Adrenal gland (tissue), 12 donors: Measurements from ENCODE around the gene PPP1R14B. TPM values are rescaled to one million over a fixed set of nuclear protein-coding genes. Genes with fewer than 3 reads are reported as not detected.
A peak's percentile ranks its signal among the peaks of the same experiment; 100 is the strongest.

Source experiments
- DNase-seq, 7 donors: peaks; one replicate each; pipeline ENCODE4 v3.0.0-alpha.2; 2019 to 2020
- H3K27ac ChIP-seq, 5 donors: fragments of 200-600 bp; sonication (generic) in 4 of 5; 1 replicate in 3 of 5; 2 replicates in 2 of 5; pipeline versions ENCODE4 v1.5.1 to v1.8.0; 2016 to 2020; ENCODE audit warnings: mild to moderate bottlenecking in 1 of 5
- H3K27me3 ChIP-seq: fragments of 200-600 bp; 2 replicates; pipeline ENCODE4 v1.8.0; 2021
- H3K36me3 ChIP-seq, 2 donors: fragments of 200-600 bp; replicated peaks in 1 of 2; 1 replicate in 1 of 2; 2 replicates in 1 of 2; pipeline versions ENCODE4 v1.5.1 to v1.8.0; 2018 to 2022
- H3K4me1 ChIP-seq, 2 donors: fragments of 200-600 bp; replicated peaks in 1 of 2; 1 replicate in 1 of 2; 2 replicates in 1 of 2; pipeline versions ENCODE4 v1.5.1 to v1.8.0; 2018 to 2021
- H3K4me3 ChIP-seq, 4 donors: fragments of 200-600 bp; sonication (generic) in 3 of 4; one replicate each; pipeline ENCODE4 v1.5.1; 2016 to 2018
- H3K9me3 ChIP-seq, 3 donors: fragments of 200-600 bp; sonication (generic) in 1 of 3; replicated peaks in 1 of 3; 1 replicate in 2 of 3; 2 replicates in 1 of 3; pipeline versions ENCODE4 v1.5.1 to v1.8.0; 2016 to 2021
- POLR2A ChIP-seq, 2 donors: fragments of 450-650 bp; IDR thresholded peaks; one replicate each; pipeline ENCODE4 v1.6.1; 2017; ENCODE audit warnings: antibody characterized with exemption in 2 of 2, mild to moderate bottlenecking in 2 of 2, moderate library complexity in 1 of 2
- WGBS, 4 donors: extraction: QIAGEN DNeasy Blood & Tissue Kit in 2 of 4; methylation state at CpG; one replicate each; pipeline versions ENCODE4 v1.1.5 to v1.1.7; 2013 to 2017; 5-methylcytosine and 5-hydroxymethylcytosine counted together
- intact Hi-C, 2 donors: fragments of 100-400 bp; cut with DNase I; formaldehyde crosslinking; loops; one replicate each; pipeline versions ENCODE4 v1.14.1 to v1.15.0; 2022 to 2023
- polyA plus RNA-seq, 3 donors: library from polyadenylated mRNA; stranded (reverse); fragments of 200-250 nt in 2 of 3; fragments of 350-450 nt in 1 of 3; fragmentation: Illumina TruSeq in 1 of 3; extraction: RNeasy Lipid Tissue Mini Kit (QIAGEN cat#74804) in 1 of 3; gene quantifications; one replicate each; pipeline ENCODE4 v1.2.3, GENCODE V29; 2013 to 2014
- total RNA-seq, 9 donors: library from RNA; depleted of rRNA in 4 of 9; stranded (reverse); fragments of >200 nt in 4 of 9; fragments of 120-200 nt in 1 of 9; fragmentation: NEBNext Ultra II Directional in 1 of 9; extraction: Animal tissue kit (Norgen Biotek cat#: 25700) in 1 of 9; gene quantifications; one replicate each; pipeline versions ENCODE4 v1.1.0 to v1.2.4, GENCODE V29; 2013 to 2023
- TF ChIP-seq, protein P1 (sequence below), 6 experiments: fragments of 450-650 bp in 4 of 6; fragments of 200-600 bp in 2 of 6; sonication (generic) in 1 of 6; IDR thresholded peaks; 1 replicate in 5 of 6; 2 replicates in 1 of 6; pipeline versions ENCODE4 v1.5.1 to v1.8.0; 2016 to 2021; ENCODE audit warnings: antibody characterized with exemption in 6 of 6, mild to moderate bottlenecking in 2 of 6, moderate library complexity in 1 of 6
- donor health status: healthy with polysubstance abuse.
- donor health status: Bipolar disorder and iron deficiency.
- donor health status: DM: yes; HTN: yes; CAD: no.
- donor health status: DM: no; HTN: no; CAD: no.
- donor health status: DM: no; HTN: no; CAD: no.
- donor health status: DM: yes; HTN: yes; CAD: no.

The PPP1R14B gene
- total and polyA plus RNA-seq, 12 donors = 77.2 to 331 (median 131) TPM

DNA sequence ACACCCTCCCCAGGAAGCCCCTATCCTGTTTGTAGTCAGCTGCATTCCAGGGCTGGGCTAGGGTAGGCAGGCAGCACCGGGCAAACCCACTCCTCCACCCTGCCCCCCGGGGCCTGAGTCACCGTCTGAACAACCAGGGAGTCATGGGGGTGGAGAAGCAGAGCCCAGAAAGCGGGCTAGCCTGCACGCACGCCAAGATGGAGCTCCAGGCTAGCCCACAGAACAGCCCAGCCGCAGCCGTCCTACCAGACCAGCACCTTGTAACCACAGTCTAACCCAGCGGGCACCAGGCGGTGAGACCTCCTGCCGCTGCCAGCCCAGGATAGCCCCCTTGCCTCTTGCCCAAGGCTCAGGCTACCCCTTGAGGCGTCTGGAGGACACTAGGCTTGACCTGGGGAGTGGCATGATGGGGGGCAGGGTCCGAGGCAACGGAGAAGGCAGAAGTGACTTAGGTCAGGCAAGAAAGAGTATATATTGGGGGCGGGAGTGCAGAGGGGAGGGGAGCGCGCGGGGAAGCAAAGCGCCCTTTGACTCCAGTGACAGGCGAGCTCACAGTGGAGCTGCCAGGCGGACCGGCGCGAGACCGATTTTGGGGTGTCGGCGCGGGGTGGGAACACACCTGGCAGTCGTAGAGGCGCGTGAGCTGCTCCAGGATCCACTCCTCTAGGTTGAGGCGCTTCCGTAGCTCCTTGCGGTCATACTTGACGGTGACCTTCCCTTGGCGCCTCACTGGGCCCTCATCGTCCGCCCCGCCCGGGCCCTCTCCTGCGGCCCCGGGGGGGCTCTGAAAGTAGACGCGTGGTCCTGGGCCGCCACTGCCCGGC is 734 bp downstream of the PPP1R14B start:
- TF ChIP-seq POLR2A (IDR thresholded peaks at IDR 0.05) = peak in 1 of 2 donors; percentile 74
- TF ChIP-seq, protein P1, sequence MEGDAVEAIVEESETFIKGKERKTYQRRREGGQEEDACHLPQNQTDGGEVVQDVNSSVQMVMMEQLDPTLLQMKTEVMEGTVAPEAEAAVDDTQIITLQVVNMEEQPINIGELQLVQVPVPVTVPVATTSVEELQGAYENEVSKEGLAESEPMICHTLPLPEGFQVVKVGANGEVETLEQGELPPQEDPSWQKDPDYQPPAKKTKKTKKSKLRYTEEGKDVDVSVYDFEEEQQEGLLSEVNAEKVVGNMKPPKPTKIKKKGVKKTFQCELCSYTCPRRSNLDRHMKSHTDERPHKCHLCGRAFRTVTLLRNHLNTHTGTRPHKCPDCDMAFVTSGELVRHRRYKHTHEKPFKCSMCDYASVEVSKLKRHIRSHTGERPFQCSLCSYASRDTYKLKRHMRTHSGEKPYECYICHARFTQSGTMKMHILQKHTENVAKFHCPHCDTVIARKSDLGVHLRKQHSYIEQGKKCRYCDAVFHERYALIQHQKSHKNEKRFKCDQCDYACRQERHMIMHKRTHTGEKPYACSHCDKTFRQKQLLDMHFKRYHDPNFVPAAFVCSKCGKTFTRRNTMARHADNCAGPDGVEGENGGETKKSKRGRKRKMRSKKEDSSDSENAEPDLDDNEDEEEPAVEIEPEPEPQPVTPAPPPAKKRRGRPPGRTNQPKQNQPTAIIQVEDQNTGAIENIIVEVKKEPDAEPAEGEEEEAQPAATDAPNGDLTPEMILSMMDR (IDR thresholded peaks at IDR 0.05) = no peak
- Histone ChIP-seq H3K9me3 (no peaks in the 10 kb centered on the region), H3K27ac (peak overlapping the region; percentile 16 to 90 (median 85)), H3K36me3 (peaks cover 0 to 12% of the 10 kb centered on the region in 2 donors), H3K4me1 (peaks cover 32 to 43% of the 10 kb centered on the region in 2 donors), H3K27me3 (no peaks in the 10 kb centered on the region), H3K4me3 (peak overlapping the region; percentile 2 to 72 (median 66))
- intact Hi-C loops = no loop called here
- DNase-seq = peak; percentile 84 to 93 (median 90)
- WGBS, 4 donors = 0 to 9% (median 0%) methylated on average over 7 to 46 of the region's 46 CpGs

DNA sequence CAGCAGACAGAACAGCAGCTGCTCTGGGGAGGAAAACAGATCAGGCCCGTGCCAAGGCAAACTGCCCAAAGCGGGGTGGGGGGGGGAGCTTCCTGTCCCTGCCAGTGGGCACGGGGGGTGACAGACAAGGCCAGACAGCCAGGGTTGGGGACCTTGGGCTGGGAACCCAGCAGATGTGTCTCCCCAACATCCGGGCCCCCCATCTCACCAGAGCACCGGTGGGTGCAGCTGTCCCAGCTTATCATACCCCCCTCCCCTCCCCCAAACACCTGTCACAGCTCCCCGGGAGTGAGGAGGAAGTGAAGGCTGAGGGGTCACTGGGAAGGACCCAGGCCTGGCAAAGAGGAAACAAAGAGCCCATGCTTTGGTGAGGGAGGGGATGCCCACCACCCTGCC is 1.3 kb downstream of the PPP1R14B start:
- Histone ChIP-seq H3K27ac (peak overlapping the region; percentile 16 to 90 (median 85)), H3K4me1 (peaks cover 31 to 40% of the 10 kb centered on the region in 2 donors), H3K4me3 (peak overlapping the region in 2 of 4 donors; percentile 59 to 72), H3K36me3 (peaks cover 0 to 12% of the 10 kb centered on the region in 2 donors), H3K9me3 (no peaks in the 10 kb centered on the region), H3K27me3 (no peaks in the 10 kb centered on the region)
- intact Hi-C loops = no loop called here
- WGBS, 4 donors = 0 to 10% (median 6%) methylated on average over 2 to 6 of the region's 6 CpGs
- peak; percentile 67 to 84 (median 76) for DNase-seq
- TF ChIP-seq, protein P1 (IDR thresholded peaks at IDR 0.05) = no peak
- TF ChIP-seq POLR2A (IDR thresholded peaks at IDR 0.05) = no peak

DNA sequence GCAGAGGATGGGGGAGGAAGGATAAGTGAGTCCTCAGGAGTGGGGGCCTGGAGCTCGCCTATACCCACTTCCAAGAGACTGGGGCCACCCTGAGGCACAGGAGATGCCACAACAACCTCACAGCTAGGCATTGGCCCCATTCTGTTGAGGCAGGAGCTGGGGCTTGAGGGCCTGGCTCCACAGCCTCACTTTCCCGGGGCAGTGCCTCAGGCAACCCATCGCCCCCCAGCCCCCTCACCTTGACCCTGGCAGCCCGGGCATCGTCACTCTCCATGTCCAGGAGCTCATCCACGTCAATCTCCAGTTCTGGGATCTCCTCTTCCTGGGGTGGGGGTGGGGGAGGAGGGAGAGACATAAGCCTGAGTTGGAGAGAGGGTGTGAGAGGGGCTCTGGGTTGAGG is 1.8 kb downstream of the PPP1R14B start:
- Histone ChIP-seq H3K27ac (peak overlapping the region; percentile 16 to 90 (median 85)), H3K4me1 (peaks cover 35 to 45% of the 10 kb centered on the region in 2 donors), H3K4me3 (peak overlapping the region in 1 of 4 donors; percentile 72), H3K27me3 (no peaks in the 10 kb centered on the region), H3K36me3 (peaks cover 0 to 12% of the 10 kb centered on the region in 2 donors), H3K9me3 (no peaks in the 10 kb centered on the region)
- 0 to 22% (median 18%) methylated on average over 1 to 6 of the region's 6 CpGs; no CpG with 5 or more reads in 1 of the 4 donors for WGBS, 4 donors
- intact Hi-C loops = no loop called here
- peak in 1 of 7 donors; percentile 27 for DNase-seq
- TF ChIP-seq, protein P1 (IDR thresholded peaks at IDR 0.05) = no peak
- no peak for TF ChIP-seq POLR2A (IDR thresholded peaks at IDR 0.05)

DNA sequence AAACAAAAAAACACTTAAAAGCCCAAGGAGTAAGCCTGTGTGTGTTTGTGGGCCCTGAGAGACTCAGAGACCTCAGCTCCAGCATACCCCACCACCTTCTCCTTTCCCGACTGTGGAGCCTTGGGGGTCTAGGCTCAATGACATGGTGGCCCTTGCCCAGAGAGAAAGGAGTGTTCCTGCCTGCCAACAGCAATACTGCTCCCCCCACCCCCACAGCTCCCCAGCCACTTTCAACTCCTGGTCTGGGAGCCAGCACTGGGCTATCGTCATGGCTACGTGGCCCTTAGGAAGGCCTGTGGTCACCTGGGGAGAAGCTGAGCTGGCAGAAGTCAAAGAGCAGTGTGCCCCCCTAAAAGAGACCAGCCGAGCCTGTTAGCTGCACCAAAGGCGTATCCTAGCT is 2.6 kb downstream of the PPP1R14B start:
- DNase-seq = no peak
- H3K4me3 ChIP-seq = no peak overlapping the region
- no peak overlapping the region for H3K27ac ChIP-seq
- peaks cover 0 to 12% of the 10 kb centered on the region in 2 donors for H3K36me3 ChIP-seq
- peaks cover 35 to 51% of the 10 kb centered on the region in 2 donors for H3K4me1 ChIP-seq
- 48 to 61% (median 52%) methylated on average over 5 of the region's 5 CpGs for WGBS, 4 donors
- no peaks in the 10 kb centered on the region for H3K9me3 ChIP-seq
- intact Hi-C loops = no loop called here
- no peaks in the 10 kb centered on the region for H3K27me3 ChIP-seq
- TF ChIP-seq POLR2A (IDR thresholded peaks at IDR 0.05) = no peak
- TF ChIP-seq, protein P1 (IDR thresholded peaks at IDR 0.05) = no peak
